ENCODE data around the gene KRTAP21-1.
"Not testable (repeated sequence)": the region's sequence is repeated elsewhere in the genome, so short reads cannot be mapped to it uniquely, and the experiment has no call there.

KRTAP21-1 gene

DNA sequence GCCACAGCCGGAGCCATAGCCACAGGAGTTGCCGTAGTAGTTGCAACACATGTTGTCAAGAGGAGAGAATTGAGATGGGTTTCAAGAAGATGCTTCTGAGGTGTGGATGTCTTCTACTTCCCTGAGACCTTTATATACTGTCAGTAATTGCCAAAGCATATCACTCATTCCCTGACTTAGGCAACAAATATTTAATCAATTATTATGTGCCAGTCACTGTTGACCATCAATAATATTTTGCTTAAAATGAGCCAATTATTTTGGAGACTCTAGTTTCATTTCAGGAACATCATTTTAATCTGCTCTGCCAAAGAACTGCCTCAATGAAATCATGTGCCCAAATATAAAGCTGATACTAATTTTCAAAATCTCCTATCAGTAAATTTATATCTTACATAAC, at the start of gene KRTAP21-1:
KRTAP21-1 (minus strand) TSS at position 101 of the 400 bp plus-strand sequence; CDS start at position 51, 50 bp downstream.
- DNase-seq (ENCODE audit: low read depth in 1 of 2, low spot score in 1 of 2): not testable (repeated sequence)

DNA sequence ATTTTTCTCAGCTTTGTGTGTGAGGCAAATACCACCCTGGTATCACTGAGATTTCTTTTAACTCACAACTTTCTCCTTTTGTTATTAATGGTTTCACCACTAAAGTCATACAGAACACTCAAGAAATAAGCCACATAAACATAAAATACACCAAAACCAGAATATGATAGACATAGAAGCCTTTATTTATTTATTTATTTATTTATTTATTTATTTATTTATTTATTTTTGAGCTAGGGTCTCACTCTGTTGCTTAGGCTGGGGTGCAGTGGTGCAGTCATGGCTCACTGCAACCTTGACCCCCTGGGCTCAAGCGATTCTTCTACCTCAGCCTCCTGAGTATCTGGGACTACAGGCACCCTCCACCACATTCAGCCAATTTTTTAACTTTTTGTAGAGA, 45.4 kb upstream of the KRTAP21-1 start:
- DNase-seq (ENCODE audit: low read depth in 1 of 2, low spot score in 1 of 2): no peak

DNA sequence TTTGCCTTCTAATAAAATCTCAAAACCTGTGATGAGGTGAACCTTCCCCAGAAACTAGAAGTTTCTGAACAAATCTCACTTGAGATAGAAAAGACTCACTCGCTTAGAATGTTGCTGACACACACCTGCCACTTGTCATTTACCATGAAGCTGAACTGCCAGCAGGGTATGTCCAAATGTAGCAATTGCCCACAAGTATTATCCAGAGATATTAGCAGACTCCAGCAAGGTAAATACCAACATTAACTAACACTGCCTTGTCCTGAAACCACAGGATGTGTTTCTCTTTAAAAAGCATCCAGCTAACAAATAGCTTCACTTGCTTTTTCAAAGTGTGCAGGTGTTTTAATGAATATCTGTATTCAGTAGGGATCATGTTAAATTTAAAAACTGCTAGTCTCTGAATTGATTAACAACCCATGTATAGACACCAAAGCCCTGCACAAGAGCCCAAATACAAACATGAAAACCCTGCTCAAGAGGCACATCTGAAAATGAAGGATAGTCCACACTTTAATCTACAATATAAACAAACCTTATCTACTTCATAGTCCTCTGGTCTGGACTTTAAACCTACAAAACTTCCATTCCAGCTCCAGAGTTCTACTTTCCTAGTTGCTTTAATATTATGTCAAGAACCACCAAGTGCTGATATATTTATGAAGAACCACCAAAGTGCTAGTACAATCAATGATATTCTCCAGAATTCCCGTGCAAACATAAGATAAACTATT, 38.5 kb upstream of the KRTAP21-1 start:
- no peak for DNase-seq (ENCODE audit: low read depth in 1 of 2, low spot score in 1 of 2)

DNA sequence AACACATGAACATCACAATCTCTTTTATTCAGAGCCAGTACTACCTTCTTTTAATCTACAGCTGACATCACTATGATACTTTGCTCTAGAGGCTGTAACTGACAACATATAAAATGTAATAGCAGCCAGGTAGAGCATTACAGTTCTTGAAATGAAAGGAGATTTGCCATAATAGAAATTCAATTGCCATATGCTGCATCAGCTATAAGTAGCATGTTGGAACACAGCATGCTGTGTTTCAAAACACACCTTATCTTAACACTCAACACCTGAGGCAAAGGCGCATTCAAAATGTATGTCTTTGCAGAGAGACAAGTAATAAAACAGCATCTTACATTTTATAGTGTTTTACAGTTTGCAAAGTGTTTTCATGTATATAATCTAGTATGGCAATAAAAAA, 24.0 kb upstream of the KRTAP21-1 start:
- DNase-seq (ENCODE audit: low read depth in 1 of 2, low spot score in 1 of 2): no peak

DNA sequence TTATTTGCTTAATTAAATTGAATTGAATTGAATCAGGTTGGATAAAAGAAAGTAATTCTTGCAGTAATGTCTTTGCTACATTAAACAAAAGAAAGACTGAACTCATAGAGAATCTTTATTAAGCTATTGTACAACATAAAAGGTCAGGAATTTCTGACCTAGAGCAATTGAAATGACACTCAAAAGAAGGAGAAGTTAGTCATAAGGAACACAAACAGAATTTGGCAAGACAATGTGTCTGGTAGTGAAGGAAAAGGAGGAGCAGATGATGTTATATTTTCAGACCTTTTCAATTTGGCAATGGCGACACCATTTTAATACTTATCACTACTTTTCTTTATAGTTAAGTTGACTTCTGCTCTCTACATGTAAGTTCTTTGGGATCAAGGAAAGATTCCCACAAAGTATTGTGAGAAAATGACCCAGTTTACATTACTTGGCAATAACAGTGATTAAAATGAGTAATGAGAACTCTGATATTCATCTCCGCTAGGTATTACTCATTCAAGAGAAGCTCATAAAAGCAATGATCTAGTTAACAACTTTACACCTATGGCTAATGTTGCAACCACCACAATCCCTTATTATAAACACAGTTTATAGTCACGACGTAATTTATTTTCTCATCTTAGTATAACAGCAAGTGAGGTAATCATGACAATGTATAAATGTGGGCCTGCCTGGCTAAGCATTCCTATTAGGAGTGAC, 14.7 kb upstream of the KRTAP21-1 start:
- no peak for DNase-seq (ENCODE audit: low read depth in 1 of 2, low spot score in 1 of 2)

DNA sequence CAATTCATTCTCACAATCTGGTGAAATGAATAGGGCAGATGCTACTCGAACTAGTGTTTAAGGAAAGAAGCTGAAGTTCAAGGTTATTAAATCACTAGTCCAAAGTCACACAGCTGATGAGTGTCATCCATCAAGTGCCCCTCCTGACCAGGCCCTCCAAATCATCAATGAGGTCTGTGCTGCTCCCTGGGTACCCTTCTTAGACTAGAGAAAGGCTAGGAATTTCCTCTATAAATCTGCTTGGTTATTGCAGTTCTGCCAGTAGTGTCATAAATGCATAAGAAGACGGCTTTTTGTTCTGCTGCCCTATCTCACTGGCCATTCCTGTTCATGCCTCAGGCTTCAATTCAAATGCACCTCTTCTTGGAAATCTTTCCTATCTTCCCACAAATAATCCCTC, 5.5 kb upstream of the KRTAP21-1 start:
- no peak for DNase-seq (ENCODE audit: low read depth in 1 of 2, low spot score in 1 of 2)

DNA sequence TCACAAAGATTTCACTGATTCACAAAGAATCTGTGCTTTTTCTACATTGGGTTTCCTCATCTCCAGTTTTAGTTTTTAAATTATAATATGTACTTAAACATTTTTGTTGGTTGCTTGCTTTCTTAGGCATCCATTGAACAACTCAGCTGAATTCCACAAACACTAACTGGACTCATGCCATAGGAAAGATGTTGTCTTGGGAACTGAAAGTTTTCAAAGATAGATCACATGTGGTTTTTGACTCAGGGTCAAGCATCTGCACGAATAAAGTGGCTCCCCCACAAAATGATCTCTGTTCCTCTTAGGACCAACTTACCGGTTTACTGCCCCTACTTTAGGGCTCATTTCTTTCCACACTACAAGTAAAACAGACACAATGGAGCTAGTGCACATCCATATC, 3.1 kb upstream of the KRTAP21-1 start:
- no peak for DNase-seq (ENCODE audit: low read depth in 1 of 2, low spot score in 1 of 2)

DNA sequence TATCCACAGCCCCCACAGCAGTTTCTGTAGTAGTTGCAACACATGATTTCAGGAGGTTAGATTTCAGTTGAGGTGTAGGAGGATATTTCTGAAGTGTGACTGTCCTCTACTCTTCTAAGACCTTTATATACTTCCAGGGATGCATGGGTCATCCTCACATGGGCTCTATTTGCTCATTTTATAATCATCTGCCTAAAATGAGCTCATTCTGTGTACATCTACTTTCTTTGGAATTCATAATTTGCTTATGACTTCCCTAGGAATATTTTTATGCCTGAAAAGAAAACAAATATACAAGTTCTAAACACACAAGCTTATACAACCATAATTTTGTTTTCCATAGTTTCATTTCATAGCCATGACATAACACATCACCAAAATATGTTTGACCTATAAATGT, 8.1 kb downstream of the KRTAP21-1 start, which contains the start of gene KRTAP21-2:
KRTAP21-2 (minus strand) TSS at position 101 of the 400 bp plus-strand sequence; CDS start at position 44, 57 bp downstream.
- no peak for DNase-seq (ENCODE audit: low read depth in 1 of 2, low spot score in 1 of 2)

DNA sequence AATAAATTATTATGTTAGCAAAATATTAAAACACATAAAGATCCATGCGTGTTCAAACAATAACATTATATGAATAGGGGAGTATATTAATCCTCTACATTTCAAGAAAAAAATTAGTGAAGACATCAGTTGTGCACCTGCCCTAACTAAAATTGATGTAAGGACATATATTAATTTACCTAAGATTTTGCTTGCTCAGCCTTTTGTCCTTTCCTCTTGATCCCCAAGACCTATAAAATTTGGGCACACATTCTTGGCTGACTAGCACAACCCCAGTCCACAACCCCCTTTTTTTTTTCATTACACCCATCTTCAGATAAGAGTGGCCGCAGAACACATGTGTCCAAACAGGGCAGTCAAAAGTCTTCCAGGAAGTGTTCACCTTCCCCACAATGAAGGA, 14.8 kb downstream of the KRTAP21-1 start:
- DNase-seq (ENCODE audit: low read depth in 1 of 2, low spot score in 1 of 2): no peak

DNA sequence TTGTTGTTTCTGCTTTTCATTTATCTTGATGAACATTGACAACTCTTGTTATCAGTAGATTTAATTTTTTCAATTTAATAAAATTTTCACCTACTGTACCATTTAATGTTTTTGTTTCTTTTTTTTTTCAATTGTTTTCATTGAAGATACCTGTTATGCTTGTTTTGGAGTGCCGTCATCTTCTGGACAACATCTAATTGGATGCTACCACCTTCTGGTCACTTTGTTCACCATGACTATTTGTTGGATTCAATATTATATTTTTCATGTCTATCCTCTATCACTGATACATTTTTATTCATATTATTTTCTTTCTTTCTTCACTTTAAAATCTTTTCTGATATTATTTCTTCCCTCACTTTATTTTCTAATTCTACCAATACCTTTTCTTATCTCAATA, 22.2 kb downstream of the KRTAP21-1 start:
- no peak for DNase-seq (ENCODE audit: low read depth in 1 of 2, low spot score in 1 of 2)

DNA sequence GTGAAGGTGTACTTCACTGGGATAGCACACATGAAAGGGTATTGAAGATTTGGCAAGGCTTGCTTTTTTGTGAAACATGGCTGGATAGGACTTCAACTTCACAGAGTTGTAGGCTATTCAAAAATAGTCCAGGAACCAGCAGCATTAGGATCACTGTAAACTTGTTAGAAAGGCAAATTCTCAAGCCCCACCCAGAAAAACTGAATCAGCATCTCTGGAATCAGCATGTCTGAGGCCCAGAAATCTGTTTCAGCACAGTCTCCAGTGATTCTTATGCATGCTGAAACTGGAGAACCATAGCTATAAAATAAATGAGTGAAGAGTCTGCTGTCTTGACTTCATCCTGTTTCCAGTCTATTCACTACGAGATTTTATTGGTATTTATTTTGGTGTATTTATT, 28.5 kb downstream of the KRTAP21-1 start:
- no peak for DNase-seq (ENCODE audit: low read depth in 1 of 2, low spot score in 1 of 2)

DNA sequence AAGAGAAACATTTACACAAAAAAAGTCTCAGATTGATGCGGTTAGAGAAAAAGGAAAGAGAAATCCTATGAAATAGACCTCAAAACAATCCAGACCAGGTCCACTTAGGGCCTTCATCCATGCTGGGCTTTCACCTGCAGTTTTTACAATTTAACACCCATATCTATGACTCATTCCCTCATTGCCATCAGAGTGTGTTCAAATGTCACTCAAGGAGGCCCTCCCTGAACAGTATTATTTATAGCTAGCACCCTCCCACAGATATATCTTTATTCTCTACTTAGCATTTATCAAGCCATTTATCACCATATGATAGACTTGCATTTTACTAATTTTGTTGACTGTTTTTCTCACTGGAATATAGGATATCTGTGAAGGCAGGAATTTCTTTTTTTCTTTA, 35.8 kb downstream of the KRTAP21-1 start:
- DNase-seq (ENCODE audit: low read depth in 1 of 2, low spot score in 1 of 2): no peak

DNA sequence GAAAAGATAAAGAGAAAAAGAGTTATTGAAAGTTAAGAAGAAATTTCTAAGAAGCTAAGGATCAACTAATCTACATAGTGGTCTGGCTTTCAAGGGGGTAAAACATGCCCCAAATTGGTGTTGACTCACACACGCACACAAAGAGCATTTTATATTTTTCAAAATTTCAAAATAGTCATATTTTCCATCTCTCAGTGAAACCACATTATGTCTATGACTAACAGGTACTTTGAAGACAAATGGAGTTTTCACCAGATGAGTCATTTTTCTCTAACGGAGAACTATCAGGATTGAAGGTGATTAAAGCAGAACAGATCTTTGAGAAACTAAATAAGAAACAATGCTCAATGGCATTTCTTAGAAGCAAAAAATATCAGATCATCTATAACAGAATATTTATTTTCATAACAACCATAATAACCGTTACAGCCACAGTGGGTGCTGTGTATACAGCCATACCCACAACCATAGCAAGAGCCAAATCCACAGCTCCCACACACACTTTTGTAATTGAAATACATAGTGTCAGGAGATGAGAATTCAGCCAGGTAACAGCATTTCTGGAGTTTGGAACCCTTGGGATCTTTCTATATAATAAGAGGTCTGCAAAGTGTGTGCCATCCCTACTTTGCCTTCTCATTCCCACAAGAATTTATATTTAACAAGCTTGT, 36.9 kb downstream of the KRTAP21-1 start, which contains the start of gene KRTAP21-3:
KRTAP21-3 (minus strand) TSS at position 539 of the 671 bp plus-strand sequence; CDS start at position 521, 18 bp downstream.
- DNase-seq (ENCODE audit: low read depth in 1 of 2, low spot score in 1 of 2): no peak

DNA sequence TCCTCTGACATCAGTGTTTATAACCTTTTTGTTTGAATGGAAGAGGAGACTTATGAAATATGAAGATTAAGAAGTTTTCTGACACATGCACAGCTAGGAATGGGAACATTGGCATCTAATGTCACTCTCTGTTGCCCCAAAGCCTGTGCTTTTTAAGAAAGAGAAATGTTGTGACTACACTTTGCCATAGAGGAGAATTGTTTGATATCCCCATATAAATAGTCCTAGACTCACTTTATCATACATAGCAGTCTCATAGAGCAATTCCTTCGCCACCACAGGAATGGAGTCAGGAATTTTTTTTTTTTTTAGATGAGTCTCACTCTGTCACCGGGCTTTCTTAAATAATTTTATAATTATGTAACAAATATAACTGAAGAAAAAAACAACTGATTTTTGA, 38.1 kb downstream of the KRTAP21-1 start:
- DNase-seq (ENCODE audit: low read depth in 1 of 2, low spot score in 1 of 2): no peak

DNA sequence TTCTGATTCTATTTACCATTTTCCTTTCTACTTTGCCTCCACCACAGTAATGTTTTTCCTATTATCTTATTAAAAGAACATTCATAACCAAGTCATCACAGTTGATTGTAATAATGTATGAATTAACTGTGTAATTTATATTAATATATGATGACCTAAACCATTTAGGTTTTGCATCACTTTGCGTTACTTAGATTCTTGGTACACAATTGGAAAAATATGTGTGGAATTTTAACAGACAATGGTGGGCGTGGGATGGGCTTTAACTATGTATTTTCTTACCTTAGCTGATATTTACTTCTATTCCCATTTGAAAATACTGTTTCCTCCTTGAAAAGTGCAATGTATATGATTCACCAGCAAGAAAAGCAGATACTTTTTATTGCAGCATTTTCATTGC, 40.3 kb downstream of the KRTAP21-1 start:
- DNase-seq (ENCODE audit: low read depth in 1 of 2, low spot score in 1 of 2): no peak

DNA sequence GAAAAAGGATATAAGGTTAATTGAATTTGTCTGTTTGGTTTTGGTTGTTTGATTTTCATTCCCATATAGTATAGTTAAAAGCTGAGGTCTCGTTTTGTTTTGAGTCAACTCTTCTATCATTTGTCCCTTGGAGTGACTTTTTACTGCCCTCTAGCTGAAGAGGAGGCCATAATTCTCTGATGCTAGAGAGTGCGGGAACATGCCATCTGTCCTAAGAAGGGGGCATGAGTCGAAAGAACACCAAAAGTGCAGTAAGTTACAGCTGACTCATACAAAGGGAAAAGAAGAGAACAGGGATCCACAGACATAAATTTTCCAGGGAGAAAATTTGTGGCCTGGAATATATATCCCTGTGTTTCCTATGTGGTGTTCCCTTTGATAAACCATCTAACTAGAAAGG, 40.8 kb downstream of the KRTAP21-1 start:
- DNase-seq (ENCODE audit: low read depth in 1 of 2, low spot score in 1 of 2): no peak

DNA sequence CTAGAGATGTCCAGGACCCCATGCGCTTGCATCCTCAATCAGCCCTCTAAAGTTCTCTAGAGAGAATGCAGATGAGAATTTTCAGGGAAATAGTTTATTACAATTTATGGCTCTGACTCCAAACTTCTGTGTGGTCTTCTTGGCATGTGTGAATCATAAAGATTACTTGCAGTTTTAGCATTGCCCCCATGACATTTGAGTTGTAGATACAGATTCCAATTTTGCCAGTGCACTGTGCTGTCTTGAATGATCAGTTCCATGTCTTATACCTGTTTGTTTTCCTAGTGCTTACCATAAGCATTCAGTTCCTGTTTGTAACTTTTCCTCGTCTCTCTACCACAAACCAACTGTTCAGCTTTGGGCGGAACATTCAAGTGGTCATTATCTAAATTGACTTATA, 41.5 kb downstream of the KRTAP21-1 start:
- DNase-seq (ENCODE audit: low read depth in 1 of 2, low spot score in 1 of 2): no peak

DNA sequence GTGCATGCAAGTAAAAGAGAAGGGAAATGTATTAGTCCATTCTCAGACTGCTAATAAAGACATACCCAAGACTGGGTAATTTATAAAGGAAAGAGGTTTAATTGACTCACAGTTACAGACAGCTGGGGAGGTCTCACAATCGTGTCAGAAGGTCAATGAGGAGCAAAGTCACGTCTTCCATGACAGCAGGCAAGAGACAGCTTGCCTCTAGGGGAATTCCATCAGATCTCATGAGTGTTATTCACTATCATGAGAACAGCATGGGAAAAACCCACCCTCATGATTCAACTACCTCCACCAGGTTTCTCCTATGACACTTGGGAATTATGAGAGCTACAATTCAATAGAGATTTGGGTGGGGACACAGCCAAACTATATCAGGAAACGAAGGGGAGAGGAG, 44.7 kb downstream of the KRTAP21-1 start:
- no peak for DNase-seq (ENCODE audit: low read depth in 1 of 2, low spot score in 1 of 2)

DNA sequence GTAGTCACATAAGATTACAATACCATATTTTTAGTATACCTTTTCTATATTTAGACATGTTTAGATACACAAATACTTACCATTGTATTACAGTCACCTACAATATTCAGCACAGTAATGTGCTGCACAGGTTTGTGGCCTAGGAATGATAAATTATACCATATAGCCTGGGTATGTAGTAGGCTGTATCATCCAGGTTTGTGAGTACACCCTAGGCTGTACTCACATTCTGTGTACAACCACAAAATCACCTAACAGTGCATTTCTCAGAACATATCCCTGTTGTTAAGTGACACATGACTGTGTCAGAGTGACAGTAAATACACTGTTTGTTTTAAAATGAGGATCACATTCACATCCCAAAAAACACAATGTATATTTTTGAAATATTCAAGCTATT, 47.8 kb downstream of the KRTAP21-1 start:
- DNase-seq (ENCODE audit: low read depth in 1 of 2, low spot score in 1 of 2): no peak
